ENCODE measurements around the gene SORCS1.

SORCS1 gene

GRCh38 chr10:106795619-106796018, 368.9 kb downstream of the SORCS1 start:
- no peak for DNase-seq

GRCh38 chr10:106793617-106794016, 370.9 kb downstream of the SORCS1 start:
- DNase-seq, result no peak

- DNase-seq, result no peak
These were observed 374.9 kb downstream of the SORCS1 start for GRCh38 chr10:106789623-106790022.

GRCh38 chr10:106788982-106789381, 375.5 kb downstream of the SORCS1 start:
- DNase-seq, result no peak

GRCh38 chr10:106785528-106785927, 379.0 kb downstream of the SORCS1 start:
- no peak for DNase-seq

GRCh38 chr10:106780632-106781031, 383.9 kb downstream of the SORCS1 start:
- DNase-seq, result no peak

GRCh38 chr10:106777841-106778240, 386.7 kb downstream of the SORCS1 start:
- no peak for DNase-seq

- DNase-seq, result no peak
These were observed 389.4 kb downstream of the SORCS1 start for GRCh38 chr10:106775127-106775526.

- DNase-seq, result no peak
These were observed 391.5 kb downstream of the SORCS1 start for GRCh38 chr10:106772957-106773356.

- no peak for DNase-seq
These were observed 393.4 kb downstream of the SORCS1 start for GRCh38 chr10:106771154-106771553.

- no peak for DNase-seq
These were observed 396.3 kb downstream of the SORCS1 start for GRCh38 chr10:106768204-106768603.

GRCh38 chr10:106765928-106766327, 398.6 kb downstream of the SORCS1 start:
- DNase-seq, result no peak

- DNase-seq, result no peak
These were observed 399.2 kb downstream of the SORCS1 start for GRCh38 chr10:106765241-106765754.

- no peak for DNase-seq
These were observed 400.1 kb downstream of the SORCS1 start for GRCh38 chr10:106764360-106764759.

GRCh38 chr10:106761906-106762305, 402.6 kb downstream of the SORCS1 start:
- no peak for DNase-seq

GRCh38 chr10:106757521-106757920, 407.0 kb downstream of the SORCS1 start:
- DNase-seq, result no peak

- DNase-seq, result no peak
These were observed 413.4 kb downstream of the SORCS1 start for GRCh38 chr10:106751091-106751490.

GRCh38 chr10:106746868-106747267, 417.6 kb downstream of the SORCS1 start:
- DNase-seq, result no peak

- no peak for DNase-seq
These were observed 423.4 kb downstream of the SORCS1 start for GRCh38 chr10:106741006-106741530.

GRCh38 chr10:106740071-106740470, 424.4 kb downstream of the SORCS1 start:
- no peak for DNase-seq

- DNase-seq, result no peak
These were observed 430.3 kb downstream of the SORCS1 start for GRCh38 chr10:106734220-106734619.

GRCh38 chr10:106728232-106728631, 436.3 kb downstream of the SORCS1 start:
- no peak for DNase-seq

GRCh38 chr10:106727170-106727569, 437.3 kb downstream of the SORCS1 start:
- no peak for DNase-seq

GRCh38 chr10:106722524-106722923, 442.0 kb downstream of the SORCS1 start:
- DNase-seq, result no peak

- DNase-seq, result no peak
These were observed 443.8 kb downstream of the SORCS1 start for GRCh38 chr10:106720683-106721082.

All from NCI-H774 (cell line).